Measurements from ENCODE around the gene PTPRH.

GRCh38 chr19:55239004-55239403 is 29.7 kb upstream of the PTPRH start:
- no peak for TF ChIP-seq CTCF (IDR thresholded peaks at IDR 0.05)
- no peak for TF ChIP-seq POLR2A (IDR thresholded peaks at IDR 0.05)
